Measurements from ENCODE around the gene NMNAT2.

DNA sequence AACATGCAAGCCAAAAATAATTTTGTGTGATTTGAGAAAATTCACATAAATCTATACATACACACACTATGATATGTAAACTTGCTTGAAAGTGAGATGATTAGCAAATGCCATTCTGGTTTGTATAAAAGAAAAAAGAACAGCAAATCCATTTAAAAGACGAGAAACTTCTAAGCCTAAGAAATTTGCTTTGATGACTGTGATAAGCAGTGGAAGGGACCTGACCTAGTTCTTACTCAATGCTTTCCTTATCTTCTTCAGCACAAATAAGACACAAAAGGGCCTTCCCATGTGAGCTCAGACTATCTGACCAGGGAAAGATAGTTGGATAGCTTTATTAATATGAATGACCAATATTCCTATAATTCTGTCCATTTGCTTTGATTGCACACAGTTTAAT lies 25.3 kb upstream of the NMNAT2 start:
- TF ChIP-seq, protein P1, sequence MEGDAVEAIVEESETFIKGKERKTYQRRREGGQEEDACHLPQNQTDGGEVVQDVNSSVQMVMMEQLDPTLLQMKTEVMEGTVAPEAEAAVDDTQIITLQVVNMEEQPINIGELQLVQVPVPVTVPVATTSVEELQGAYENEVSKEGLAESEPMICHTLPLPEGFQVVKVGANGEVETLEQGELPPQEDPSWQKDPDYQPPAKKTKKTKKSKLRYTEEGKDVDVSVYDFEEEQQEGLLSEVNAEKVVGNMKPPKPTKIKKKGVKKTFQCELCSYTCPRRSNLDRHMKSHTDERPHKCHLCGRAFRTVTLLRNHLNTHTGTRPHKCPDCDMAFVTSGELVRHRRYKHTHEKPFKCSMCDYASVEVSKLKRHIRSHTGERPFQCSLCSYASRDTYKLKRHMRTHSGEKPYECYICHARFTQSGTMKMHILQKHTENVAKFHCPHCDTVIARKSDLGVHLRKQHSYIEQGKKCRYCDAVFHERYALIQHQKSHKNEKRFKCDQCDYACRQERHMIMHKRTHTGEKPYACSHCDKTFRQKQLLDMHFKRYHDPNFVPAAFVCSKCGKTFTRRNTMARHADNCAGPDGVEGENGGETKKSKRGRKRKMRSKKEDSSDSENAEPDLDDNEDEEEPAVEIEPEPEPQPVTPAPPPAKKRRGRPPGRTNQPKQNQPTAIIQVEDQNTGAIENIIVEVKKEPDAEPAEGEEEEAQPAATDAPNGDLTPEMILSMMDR (IDR thresholded peaks at IDR 0.05 in 4 of 5, conservative IDR thresholded peaks at IDR 0.05 in 1 of 5) = no peak
- TF ChIP-seq POLR2A (IDR thresholded peaks at IDR 0.05) = no peak
